ENCODE results near the gene ZNF609.

Gene ZNF609

DNA sequence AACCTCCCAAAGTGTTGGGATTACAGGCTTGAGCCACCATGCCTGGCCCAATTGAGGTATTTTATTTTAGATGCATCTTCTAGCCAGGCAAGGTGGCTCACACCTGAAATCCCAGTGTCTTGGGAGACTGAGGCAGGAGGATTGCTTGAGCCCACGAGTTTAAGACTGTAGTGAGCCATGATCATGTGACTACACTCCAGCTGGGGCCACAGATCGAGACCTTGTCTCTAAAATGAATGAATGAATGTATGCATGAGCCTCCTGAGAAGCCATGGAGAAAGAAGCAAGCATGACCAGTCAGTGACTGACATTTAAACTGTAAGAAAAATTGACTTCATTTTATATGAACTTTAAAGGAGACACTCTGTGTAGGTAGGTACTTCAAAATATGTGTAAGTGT is 105.7 kb downstream of the ZNF609 start:
- no peak overlapping the region for H3K4me3 ChIP-seq (ENCODE audit: low read depth, low read length)
- DNase-seq (ENCODE audit: low read depth, low spot score), result no peak
- TF ChIP-seq, protein P1, sequence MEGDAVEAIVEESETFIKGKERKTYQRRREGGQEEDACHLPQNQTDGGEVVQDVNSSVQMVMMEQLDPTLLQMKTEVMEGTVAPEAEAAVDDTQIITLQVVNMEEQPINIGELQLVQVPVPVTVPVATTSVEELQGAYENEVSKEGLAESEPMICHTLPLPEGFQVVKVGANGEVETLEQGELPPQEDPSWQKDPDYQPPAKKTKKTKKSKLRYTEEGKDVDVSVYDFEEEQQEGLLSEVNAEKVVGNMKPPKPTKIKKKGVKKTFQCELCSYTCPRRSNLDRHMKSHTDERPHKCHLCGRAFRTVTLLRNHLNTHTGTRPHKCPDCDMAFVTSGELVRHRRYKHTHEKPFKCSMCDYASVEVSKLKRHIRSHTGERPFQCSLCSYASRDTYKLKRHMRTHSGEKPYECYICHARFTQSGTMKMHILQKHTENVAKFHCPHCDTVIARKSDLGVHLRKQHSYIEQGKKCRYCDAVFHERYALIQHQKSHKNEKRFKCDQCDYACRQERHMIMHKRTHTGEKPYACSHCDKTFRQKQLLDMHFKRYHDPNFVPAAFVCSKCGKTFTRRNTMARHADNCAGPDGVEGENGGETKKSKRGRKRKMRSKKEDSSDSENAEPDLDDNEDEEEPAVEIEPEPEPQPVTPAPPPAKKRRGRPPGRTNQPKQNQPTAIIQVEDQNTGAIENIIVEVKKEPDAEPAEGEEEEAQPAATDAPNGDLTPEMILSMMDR (IDR thresholded peaks at IDR 0.05; ENCODE audit: low read depth, low read length), result no peak
- in situ Hi-C loops (cut with HindIII; ENCODE audit: low sequenced_read_pairs), result no loop called here

DNA sequence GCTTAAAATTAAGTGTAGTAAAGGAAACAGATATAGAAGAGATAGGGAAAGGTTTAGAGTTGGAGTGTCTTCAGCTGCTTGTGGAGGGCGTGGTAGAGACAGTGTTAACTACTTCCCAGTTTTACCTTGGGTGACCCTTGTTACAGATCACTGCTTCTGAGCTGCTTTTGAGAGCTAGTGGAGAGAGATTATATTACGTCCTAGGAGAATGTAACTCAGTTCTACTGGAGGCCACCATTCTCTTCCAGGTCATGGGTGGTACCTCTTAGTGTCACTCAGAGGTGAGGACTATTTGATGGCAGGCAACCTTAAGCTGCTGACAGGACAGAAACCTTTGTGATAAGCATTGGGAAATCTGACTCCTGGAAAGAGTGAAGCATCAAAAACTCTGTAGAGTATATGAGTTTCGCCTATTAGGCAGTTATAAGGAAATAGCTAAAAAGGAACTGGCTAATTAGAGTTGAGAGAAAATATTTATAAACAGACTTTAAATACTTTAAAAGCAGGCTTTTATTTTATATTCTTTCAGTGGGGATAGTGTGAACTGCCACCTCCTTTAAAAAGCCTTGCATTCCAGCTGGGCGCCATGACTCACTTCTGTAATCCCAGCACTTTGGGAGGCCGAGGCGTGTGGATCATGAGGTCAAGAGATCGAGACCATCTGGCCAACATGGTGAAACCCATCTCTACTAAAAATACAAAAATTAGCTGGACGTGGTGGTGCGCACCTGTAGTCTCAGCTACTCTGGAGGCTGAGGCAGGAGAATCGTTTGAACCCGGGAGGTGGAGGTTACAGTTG is 106.5 kb downstream of the ZNF609 start:
- no peak overlapping the region for H3K4me3 ChIP-seq (ENCODE audit: low read depth, low read length)
- TF ChIP-seq, protein P1 (IDR thresholded peaks at IDR 0.05; ENCODE audit: low read depth, low read length), result no peak
- DNase-seq (ENCODE audit: low read depth, low spot score), result no peak
- in situ Hi-C loops (cut with HindIII; ENCODE audit: low sequenced_read_pairs), result no loop called here

DNA sequence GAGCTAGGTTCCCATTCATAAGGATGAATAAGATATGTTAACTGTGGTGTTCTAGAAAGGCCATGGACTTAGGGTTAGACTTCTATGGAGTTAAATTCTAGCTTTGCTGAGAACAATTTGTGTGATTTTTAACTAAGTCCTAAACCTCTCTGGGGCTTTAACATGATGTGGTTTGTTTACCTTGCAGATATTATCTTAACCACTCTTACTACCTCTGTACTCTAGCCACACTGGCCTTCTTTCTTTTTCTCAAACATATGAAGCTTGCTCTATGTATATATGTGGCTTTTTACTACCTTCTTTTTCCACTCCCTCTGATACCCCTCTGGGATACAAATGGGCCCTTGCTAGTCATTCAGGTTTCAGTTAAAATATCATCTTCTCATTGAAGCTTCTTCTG is 108.4 kb downstream of the ZNF609 start:
- in situ Hi-C loops (cut with HindIII; ENCODE audit: low sequenced_read_pairs), result no loop called here
- H3K4me3 ChIP-seq (ENCODE audit: low read depth, low read length), result no peak overlapping the region
- no peak for DNase-seq (ENCODE audit: low read depth, low spot score)
- TF ChIP-seq, protein P1 (IDR thresholded peaks at IDR 0.05; ENCODE audit: low read depth, low read length), result no peak

DNA sequence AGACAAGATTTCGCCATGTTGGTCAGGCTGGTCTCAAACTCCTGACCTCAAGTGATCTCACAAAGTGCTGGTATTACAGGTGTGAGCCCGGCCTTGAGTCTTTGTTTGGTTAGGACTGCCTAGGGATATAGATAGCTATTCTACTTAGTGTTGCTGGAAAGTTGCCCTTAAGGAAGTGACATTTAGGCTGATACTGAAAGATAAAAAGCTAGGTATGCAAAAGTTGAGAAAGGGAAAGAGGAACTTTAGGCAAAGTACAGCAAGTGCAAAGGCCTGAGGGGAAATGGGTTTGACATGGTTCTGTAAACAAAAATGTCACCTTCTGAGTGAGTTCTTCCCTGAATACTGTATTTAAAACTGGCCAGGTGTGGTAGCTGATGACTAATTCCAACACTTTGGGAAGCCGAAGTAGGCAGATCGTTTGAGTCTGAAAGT is 111.5 kb downstream of the ZNF609 start:
- TF ChIP-seq, protein P1 (IDR thresholded peaks at IDR 0.05; ENCODE audit: low read depth, low read length), result no peak
- H3K4me3 ChIP-seq (ENCODE audit: low read depth, low read length), result no peak overlapping the region
- DNase-seq (ENCODE audit: low read depth, low spot score), result no peak
- in situ Hi-C loops (cut with HindIII; ENCODE audit: low sequenced_read_pairs), result no loop called here

DNA sequence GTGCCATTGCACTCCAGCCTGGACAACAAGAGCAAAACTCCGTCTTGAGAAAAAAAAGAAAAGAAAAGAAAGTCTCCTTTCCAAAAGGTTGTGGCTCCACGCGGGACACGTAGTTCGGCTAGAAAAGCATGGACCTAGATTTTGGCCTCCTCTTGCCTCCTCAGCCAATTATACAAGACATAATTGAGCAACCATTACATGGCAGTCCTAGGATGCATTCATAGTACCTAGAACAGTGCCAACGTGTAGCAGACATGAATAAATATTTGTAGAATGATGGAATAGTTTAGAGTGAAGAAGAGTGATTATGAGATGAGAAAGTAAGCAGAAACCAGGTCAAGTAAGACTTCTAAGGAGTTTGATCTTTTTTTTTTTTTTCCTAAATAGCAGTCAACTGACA is 112.5 kb downstream of the ZNF609 start:
- in situ Hi-C loops (cut with HindIII; ENCODE audit: low sequenced_read_pairs), result no loop called here
- TF ChIP-seq, protein P1 (IDR thresholded peaks at IDR 0.05; ENCODE audit: low read depth, low read length), result no peak
- no peak overlapping the region for H3K4me3 ChIP-seq (ENCODE audit: low read depth, low read length)
- DNase-seq (ENCODE audit: low read depth, low spot score), result no peak

DNA sequence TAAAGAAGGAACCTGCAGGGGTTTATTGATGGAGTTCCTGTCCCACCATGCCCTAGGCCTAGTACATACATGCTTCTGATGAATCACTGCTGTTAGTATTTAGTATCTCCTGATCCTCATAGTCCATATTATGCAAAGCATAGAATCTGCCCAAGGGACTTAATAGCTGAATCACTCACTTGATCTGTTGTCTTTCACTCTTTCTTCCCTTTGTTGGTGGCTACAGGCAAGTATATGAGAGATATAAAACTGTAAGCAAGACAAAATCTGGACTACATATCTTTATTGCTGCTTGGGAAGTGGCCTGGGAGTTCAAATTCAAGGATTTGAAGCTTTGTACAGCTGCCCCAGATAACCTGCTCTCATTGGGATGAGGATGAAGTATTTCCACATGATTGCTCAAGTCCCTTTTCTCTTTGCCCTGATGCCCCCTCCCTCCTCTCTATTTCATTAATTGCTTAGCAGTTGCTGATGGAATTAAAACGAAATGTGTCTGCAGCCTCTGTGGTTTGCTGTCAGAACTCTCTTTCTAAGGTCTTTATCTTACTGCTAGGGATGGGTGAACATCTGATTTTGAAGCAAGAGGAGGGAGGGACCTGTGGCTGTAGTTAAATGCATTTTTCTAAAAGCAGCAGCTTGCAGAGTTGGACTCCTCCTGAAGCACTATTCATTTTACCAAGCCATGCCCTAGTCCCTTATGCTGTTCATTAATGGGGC is 114.1 kb downstream of the ZNF609 start:
- peak; percentile 47 for DNase-seq (ENCODE audit: low read depth, low spot score)
- in situ Hi-C loops (cut with HindIII; ENCODE audit: low sequenced_read_pairs), result no loop called here
- TF ChIP-seq, protein P1 (IDR thresholded peaks at IDR 0.05; ENCODE audit: low read depth, low read length), result no peak
- no peak overlapping the region for H3K4me3 ChIP-seq (ENCODE audit: low read depth, low read length)

Data from astrocyte of the spinal cord (primary cell).